DMS53 (cell line): ENCODE data around the gene ECD.
A peak's percentile ranks its signal among the peaks of the same experiment; 100 is the strongest.

Experiments
- DNase-seq: peaks from one replicate; lab custom pipeline; 2025; lab: John Stamatoyannopoulos, UW

The ECD gene

GRCh38 chr10:73096449-73097304 is 71.1 kb downstream of the ECD start, which contains the start of gene P4HA1:
TSS of gene P4HA1 (minus strand) at chr10:73096866. CDS start at chr10:73074883, 21,983 bp downstream.
- DNase-seq = peak; percentile 99

- peak; percentile 77 for DNase-seq
Measured at GRCh38 chr10:73096041-73096448, 71.8 kb downstream of the ECD start.

- peak; percentile 55 for DNase-seq
Measured at GRCh38 chr10:73095481-73096021, 72.3 kb downstream of the ECD start.

- DNase-seq = no peak
Measured at GRCh38 chr10:73094986-73095480, 72.8 kb downstream of the ECD start.

- peak; percentile 21 for DNase-seq
Measured at GRCh38 chr10:73093922-73094850, 73.6 kb downstream of the ECD start.

GRCh38 chr10:73092830-73093229 is 75.0 kb downstream of the ECD start:
- no peak for DNase-seq

- DNase-seq = no peak
Measured at GRCh38 chr10:73088304-73088703, 79.5 kb downstream of the ECD start.

- peak; percentile 28 for DNase-seq
Measured at GRCh38 chr10:73086816-73087215, 81.0 kb downstream of the ECD start.

GRCh38 chr10:73084209-73084608 is 83.6 kb downstream of the ECD start:
- DNase-seq = no peak
